GM19238 (cell line): ENCODE data around the gene RAD54L.

ENCODE experiments used
- DNase-seq: peaks from one replicate; pipeline ENCODE4 v3.0.0; 2011; ENCODE audit warnings: low spot score; ENCODE audit not compliant: insufficient read length

Gene RAD54L

GRCh38 chr1:46284597-46285564 lies 37.3 kb downstream of the RAD54L start:
- DNase-seq, result no peak

GRCh38 chr1:46285730-46286477 lies 38.3 kb downstream of the RAD54L start:
- no peak for DNase-seq

GRCh38 chr1:46288485-46289133 lies 41.0 kb downstream of the RAD54L start:
- DNase-seq, result no peak

- DNase-seq, result no peak
These were observed 41.6 kb downstream of the RAD54L start for GRCh38 chr1:46289134-46289494.

- no peak for DNase-seq
These were observed 42.4 kb downstream of the RAD54L start for GRCh38 chr1:46289976-46290375.

GRCh38 chr1:46295306-46295705 lies 47.7 kb downstream of the RAD54L start:
- DNase-seq, result no peak

- DNase-seq, result no peak
These were observed 50.8 kb downstream of the RAD54L start for GRCh38 chr1:46298387-46298786.

GRCh38 chr1:46300673-46301405 lies 53.3 kb downstream of the RAD54L start:
- no peak for DNase-seq

GRCh38 chr1:46301406-46301807 lies 53.8 kb downstream of the RAD54L start:
- DNase-seq, result no peak

GRCh38 chr1:46301808-46302640 lies 54.5 kb downstream of the RAD54L start:
- peak; percentile 70 for DNase-seq

- DNase-seq, result no peak
These were observed 55.1 kb downstream of the RAD54L start for GRCh38 chr1:46302641-46303037.

- DNase-seq, result peak; percentile 85
These were observed 55.7 kb downstream of the RAD54L start, which contains the start of the genes LRRC41 and UQCRH for GRCh38 chr1:46303038-46303871. LRRC41 (minus strand) TSS chr1:46303616; CDS start chr1:46303322, 294 bp downstream. UQCRH (plus strand) TSS chr1:46303698; CDS start chr1:46303767, 69 bp downstream.

GRCh38 chr1:46303872-46304326 lies 56.3 kb downstream of the RAD54L start:
- no peak for DNase-seq

- no peak for DNase-seq
These were observed 58.6 kb downstream of the RAD54L start for GRCh38 chr1:46306159-46306530.

GRCh38 chr1:46309401-46310159 lies 62.0 kb downstream of the RAD54L start:
- no peak for DNase-seq

- DNase-seq, result no peak
These were observed 62.8 kb downstream of the RAD54L start for GRCh38 chr1:46310321-46310720.

GRCh38 chr1:46315669-46316403 lies 68.3 kb downstream of the RAD54L start:
- DNase-seq, result no peak

GRCh38 chr1:46317323-46317722 lies 69.8 kb downstream of the RAD54L start:
- DNase-seq, result no peak
